Measurements from ENCODE around the gene RAB28. TPM values are rescaled to one million over a fixed set of nuclear protein-coding genes. Genes with fewer than 3 reads are reported as not detected.

Gene RAB28
- total RNA-seq, 1 donor, result 12.3 TPM

GRCh38 chr4:13349096-13349495 is 135.0 kb downstream of the RAB28 start:
- Histone ChIP-seq H3K4me2 (ENCODE audit: insufficient read depth, low read length) (no peak overlapping the region), H3K27me3 (ENCODE audit: insufficient read depth, low read length) (no peaks in the 10 kb centered on the region), H3K9me3 (ENCODE audit: low read depth, low read length) (no peaks in the 10 kb centered on the region), H2AFZ (ENCODE audit: low read length) (no peak overlapping the region), H3K4me3 (ENCODE audit: insufficient read depth, low read length) (no peak overlapping the region), H3K27ac (ENCODE audit: low read depth, low read length) (no peak overlapping the region), H3K4me1 (ENCODE audit: insufficient read depth, low read length) (peaks cover 3% of the 10 kb centered on the region), H4K20me1 (ENCODE audit: insufficient read depth, low read length) (no peaks in the 10 kb centered on the region), H3K79me2 (ENCODE audit: insufficient read depth, low read length) (no peaks in the 10 kb centered on the region), H3K36me3 (ENCODE audit: insufficient read depth, low read length) (no peaks in the 10 kb centered on the region)
- TF ChIP-seq CTCF (IDR thresholded peaks at IDR 0.05; ENCODE audit: extremely low read depth, low read depth, low read length), result no peak
- DNase-seq (ENCODE audit: insufficient read length, low spot score, missing footprints), result no peak

GRCh38 chr4:13348216-13348615 is 135.9 kb downstream of the RAB28 start:
- Histone ChIP-seq H3K9me3 (ENCODE audit: low read depth, low read length) (no peaks in the 10 kb centered on the region), H3K27me3 (ENCODE audit: insufficient read depth, low read length) (no peaks in the 10 kb centered on the region), H3K79me2 (ENCODE audit: insufficient read depth, low read length) (no peaks in the 10 kb centered on the region), H3K4me3 (ENCODE audit: insufficient read depth, low read length) (no peak overlapping the region), H4K20me1 (ENCODE audit: insufficient read depth, low read length) (no peaks in the 10 kb centered on the region), H3K4me2 (ENCODE audit: insufficient read depth, low read length) (no peak overlapping the region), H3K4me1 (ENCODE audit: insufficient read depth, low read length) (peaks cover 3% of the 10 kb centered on the region), H3K36me3 (ENCODE audit: insufficient read depth, low read length) (no peaks in the 10 kb centered on the region), H3K27ac (ENCODE audit: low read depth, low read length) (no peak overlapping the region), H2AFZ (ENCODE audit: low read length) (no peak overlapping the region)
- TF ChIP-seq CTCF (IDR thresholded peaks at IDR 0.05; ENCODE audit: extremely low read depth, low read depth, low read length), result no peak
- DNase-seq (ENCODE audit: insufficient read length, low spot score, missing footprints), result no peak

- Histone ChIP-seq H3K4me2 (ENCODE audit: insufficient read depth, low read length) (no peak overlapping the region), H3K27me3 (ENCODE audit: insufficient read depth, low read length) (no peaks in the 10 kb centered on the region), H3K36me3 (ENCODE audit: insufficient read depth, low read length) (no peaks in the 10 kb centered on the region), H2AFZ (ENCODE audit: low read length) (no peak overlapping the region), H3K79me2 (ENCODE audit: insufficient read depth, low read length) (no peaks in the 10 kb centered on the region), H3K4me3 (ENCODE audit: insufficient read depth, low read length) (no peak overlapping the region), H3K4me1 (ENCODE audit: insufficient read depth, low read length) (peaks cover 3% of the 10 kb centered on the region), H4K20me1 (ENCODE audit: insufficient read depth, low read length) (no peaks in the 10 kb centered on the region), H3K27ac (ENCODE audit: low read depth, low read length) (no peak overlapping the region), H3K9me3 (ENCODE audit: low read depth, low read length) (no peaks in the 10 kb centered on the region)
- DNase-seq (ENCODE audit: insufficient read length, low spot score, missing footprints), result no peak
- no peak for TF ChIP-seq CTCF (IDR thresholded peaks at IDR 0.05; ENCODE audit: extremely low read depth, low read depth, low read length)
Observed at GRCh38 chr4:13347517-13348125, 136.5 kb downstream of the RAB28 start.

GRCh38 chr4:13344216-13344615 is 139.9 kb downstream of the RAB28 start:
- H3K9me3 ChIP-seq (ENCODE audit: low read depth, low read length), result no peaks in the 10 kb centered on the region
- H3K4me2 ChIP-seq (ENCODE audit: insufficient read depth, low read length), result no peak overlapping the region
- TF ChIP-seq CTCF (IDR thresholded peaks at IDR 0.05; ENCODE audit: extremely low read depth, low read depth, low read length), result no peak
- H4K20me1 ChIP-seq (ENCODE audit: insufficient read depth, low read length), result no peaks in the 10 kb centered on the region
- no peaks in the 10 kb centered on the region for H3K36me3 ChIP-seq (ENCODE audit: insufficient read depth, low read length)
- DNase-seq (ENCODE audit: insufficient read length, low spot score, missing footprints), result no peak
- H3K79me2 ChIP-seq (ENCODE audit: insufficient read depth, low read length), result no peaks in the 10 kb centered on the region
- peaks cover 3% of the 10 kb centered on the region for H3K4me1 ChIP-seq (ENCODE audit: insufficient read depth, low read length)
- no peak overlapping the region for H3K27ac ChIP-seq (ENCODE audit: low read depth, low read length)
- H3K4me3 ChIP-seq (ENCODE audit: insufficient read depth, low read length), result no peak overlapping the region
- no peaks in the 10 kb centered on the region for H3K27me3 ChIP-seq (ENCODE audit: insufficient read depth, low read length)
- no peak overlapping the region for H2AFZ ChIP-seq (ENCODE audit: low read length)

Data from osteoblast (primary cell).